MV-4-11 (cell line): ENCODE measurements around the gene B3GNT2.
"Not testable (repeated sequence)": the region's sequence is repeated elsewhere in the genome, so short reads cannot be mapped to it uniquely, and the experiment has no call there.

Experiments
- DNase-seq: peaks from one replicate; lab custom pipeline; 2025; lab: John Stamatoyannopoulos, UW

The B3GNT2 gene

GRCh38 chr2:62185475-62186155, 10.3 kb upstream of the B3GNT2 start:
- no peak for DNase-seq

- peak; percentile 93 for DNase-seq
Measured at GRCh38 chr2:62186156-62186905, 9.6 kb upstream of the B3GNT2 start.

DNA sequence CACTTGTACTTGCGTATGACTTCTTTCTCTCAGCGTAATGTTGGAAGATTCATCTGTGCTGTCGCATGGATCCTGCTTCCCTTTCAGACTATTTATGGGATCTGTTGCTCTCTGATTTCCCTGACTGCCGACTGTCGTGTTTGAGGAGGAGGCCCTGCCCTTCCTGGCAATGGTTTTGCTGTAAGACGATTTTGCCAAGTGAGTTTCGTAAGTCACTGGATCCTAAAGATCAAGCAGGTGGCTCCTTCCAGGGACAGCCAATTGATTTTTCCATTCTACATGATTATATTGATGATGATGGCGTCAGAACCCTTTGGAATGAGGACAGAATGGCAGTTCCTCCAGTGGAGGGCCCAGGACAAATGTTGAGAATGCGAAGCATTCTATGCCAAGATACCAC, 8.7 kb upstream of the B3GNT2 start:
- no peak for DNase-seq

GRCh38 chr2:62188416-62188815, 7.5 kb upstream of the B3GNT2 start:
- no peak for DNase-seq

- DNase-seq: no peak
Measured at GRCh38 chr2:62189196-62189595, 6.7 kb upstream of the B3GNT2 start.

DNA sequence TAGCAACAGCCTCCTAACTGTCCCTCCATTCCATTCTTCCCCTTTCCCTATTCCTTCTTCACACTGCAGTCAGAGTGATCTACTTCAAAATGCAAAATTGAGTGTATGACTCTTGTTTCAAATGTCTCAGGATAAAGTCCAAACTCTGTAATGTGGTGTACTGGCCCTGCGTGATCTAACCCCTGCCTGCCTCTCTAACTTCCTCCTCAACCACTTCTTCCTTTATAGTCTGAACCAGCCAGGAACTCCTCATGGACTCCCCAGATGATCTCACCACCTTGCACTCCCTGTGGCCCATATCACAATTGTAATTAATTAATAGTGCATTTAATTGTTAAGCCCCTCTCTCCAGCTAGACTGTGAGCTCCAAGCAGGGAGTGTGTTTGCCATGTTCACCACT, 3.1 kb upstream of the B3GNT2 start:
- peak; percentile 78 for DNase-seq

- no peak for DNase-seq
Measured at GRCh38 chr2:62194558-62195420, 1.1 kb upstream of the B3GNT2 start.

- no peak for DNase-seq
Measured at GRCh38 chr2:62196278-62196901, 475 bp downstream of the B3GNT2 start.

GRCh38 chr2:62197011-62197924, 1.4 kb downstream of the B3GNT2 start:
- DNase-seq: peak; percentile 36

GRCh38 chr2:62197925-62198633, 2.2 kb downstream of the B3GNT2 start:
- peak; percentile 60 for DNase-seq

DNA sequence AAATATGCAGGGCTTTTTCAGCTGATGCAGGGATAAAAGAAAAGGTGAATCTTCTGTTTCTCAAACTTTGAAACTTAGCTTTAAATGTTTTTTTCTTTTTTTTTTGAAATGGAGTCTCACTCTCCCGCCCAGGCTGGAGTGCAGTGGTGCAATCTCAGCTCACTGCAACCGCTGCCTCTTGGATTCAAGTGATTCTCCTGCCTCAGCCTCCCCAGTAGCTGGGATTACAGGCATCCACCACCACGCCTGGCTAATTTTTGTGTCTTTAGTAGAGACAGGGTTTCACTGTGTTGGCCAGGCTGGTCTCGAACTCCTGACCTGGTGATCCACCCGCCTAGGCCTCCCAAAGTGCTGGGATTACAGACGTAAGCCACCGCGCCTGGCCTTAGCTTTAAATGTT, 2.9 kb downstream of the B3GNT2 start:
- DNase-seq: not testable (repeated sequence)

- DNase-seq: peak; percentile 70
Measured at GRCh38 chr2:62199392-62200125, 3.6 kb downstream of the B3GNT2 start.

GRCh38 chr2:62200291-62200841, 4.5 kb downstream of the B3GNT2 start:
- no peak for DNase-seq

- no peak for DNase-seq
Measured at GRCh38 chr2:62200868-62201267, 5.0 kb downstream of the B3GNT2 start.

GRCh38 chr2:62201307-62201706, 5.4 kb downstream of the B3GNT2 start:
- DNase-seq: peak; percentile 12

DNA sequence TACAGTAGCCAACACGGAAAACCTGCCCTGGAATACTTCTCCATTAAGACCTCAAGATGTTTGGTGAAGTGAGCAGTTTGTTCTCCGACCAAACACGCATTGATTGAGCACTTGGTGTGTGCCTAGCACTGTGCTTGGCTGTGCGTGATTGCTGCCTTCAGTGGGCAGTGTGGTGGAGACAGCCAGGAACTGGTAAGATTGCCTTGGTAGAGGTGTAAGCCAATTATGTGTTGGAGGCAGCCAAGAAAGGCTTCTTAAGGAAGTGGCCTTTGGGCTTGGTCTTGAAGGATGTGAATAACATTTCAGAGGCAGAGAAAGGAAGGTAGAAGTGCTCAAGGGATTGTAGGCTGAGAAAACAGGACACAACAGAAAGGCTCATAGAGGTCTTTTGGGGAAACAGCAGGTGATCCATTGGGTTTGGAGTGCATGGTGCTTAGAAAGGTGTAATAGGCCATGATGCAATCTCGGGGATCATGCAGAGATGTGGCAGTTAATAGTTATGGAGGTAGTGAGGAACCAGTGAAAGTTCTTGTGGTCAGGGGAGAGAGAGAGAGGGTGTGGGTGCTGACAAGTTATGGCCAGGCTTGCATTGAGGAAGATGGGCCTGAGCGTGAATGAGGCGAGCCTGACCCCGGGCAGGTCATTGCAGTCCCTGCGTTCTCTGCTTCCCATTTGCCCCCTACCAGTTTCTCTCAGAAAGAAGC, 6.3 kb downstream of the B3GNT2 start:
- DNase-seq: peak; percentile 86

- no peak for DNase-seq
Measured at GRCh38 chr2:62202729-62203128, 6.8 kb downstream of the B3GNT2 start.

GRCh38 chr2:62203459-62203858, 7.5 kb downstream of the B3GNT2 start:
- no peak for DNase-seq

- peak; percentile 58 for DNase-seq
Measured at GRCh38 chr2:62204998-62205496, 9.1 kb downstream of the B3GNT2 start.
